GM19238 (cell line): Measurements from ENCODE around the gene LRRC4C.

ENCODE experiments used
- DNase-seq: peaks from one replicate; pipeline ENCODE4 v3.0.0; 2011; ENCODE audit warnings: low spot score; ENCODE audit not compliant: insufficient read length

LRRC4C gene

GRCh38 chr11:41333357-41333756 is 126.1 kb downstream of the LRRC4C start:
- DNase-seq = no peak

GRCh38 chr11:41328324-41328723 is 131.1 kb downstream of the LRRC4C start:
- DNase-seq = no peak

GRCh38 chr11:41323446-41323845 is 136.0 kb downstream of the LRRC4C start:
- DNase-seq = no peak

GRCh38 chr11:41320653-41321052 is 138.8 kb downstream of the LRRC4C start:
- DNase-seq = no peak

GRCh38 chr11:41320238-41320637 is 139.2 kb downstream of the LRRC4C start:
- DNase-seq = no peak

- no peak for DNase-seq
These were observed 140.0 kb downstream of the LRRC4C start for GRCh38 chr11:41319434-41319833.

GRCh38 chr11:41316751-41317150 is 142.7 kb downstream of the LRRC4C start:
- DNase-seq = no peak

- DNase-seq = no peak
These were observed 146.2 kb downstream of the LRRC4C start for GRCh38 chr11:41313226-41313625.

- DNase-seq = no peak
These were observed 149.7 kb downstream of the LRRC4C start for GRCh38 chr11:41309716-41310115.

GRCh38 chr11:41309111-41309522 is 150.3 kb downstream of the LRRC4C start:
- DNase-seq = no peak

GRCh38 chr11:41308286-41308685 is 151.2 kb downstream of the LRRC4C start:
- DNase-seq = no peak

- no peak for DNase-seq
These were observed 152.0 kb downstream of the LRRC4C start for GRCh38 chr11:41307296-41308080.

GRCh38 chr11:41306431-41306830 is 153.0 kb downstream of the LRRC4C start:
- DNase-seq = no peak

GRCh38 chr11:41301023-41301422 is 158.4 kb downstream of the LRRC4C start:
- no peak for DNase-seq

GRCh38 chr11:41289408-41289807 is 170.0 kb downstream of the LRRC4C start:
- no peak for DNase-seq

GRCh38 chr11:41286751-41287150 is 172.7 kb downstream of the LRRC4C start:
- no peak for DNase-seq

GRCh38 chr11:41284354-41284753 is 175.1 kb downstream of the LRRC4C start:
- no peak for DNase-seq

- no peak for DNase-seq
These were observed 176.1 kb downstream of the LRRC4C start for GRCh38 chr11:41283191-41283930.

GRCh38 chr11:41282395-41282794 is 177.1 kb downstream of the LRRC4C start:
- DNase-seq = no peak

GRCh38 chr11:41281131-41281742 is 178.2 kb downstream of the LRRC4C start:
- DNase-seq = no peak

- DNase-seq = no peak
These were observed 184.6 kb downstream of the LRRC4C start for GRCh38 chr11:41274831-41275230.

GRCh38 chr11:41273908-41274307 is 185.5 kb downstream of the LRRC4C start:
- DNase-seq = no peak
